Frontal cortex (tissue), 4 donors: Measurements from ENCODE around the gene ITGA8. TPM values are rescaled to one million over a fixed set of nuclear protein-coding genes. Genes with fewer than 3 reads are reported as not detected.

Experiments used
- DNase-seq, 2 donors: peaks; one replicate each; pipeline ENCODE4 v3.0.0; 2012; ENCODE audit warnings: low spot score in 2 of 2
- FAIRE-seq: peaks from 2 replicates; lab custom pipeline; 2012; peaks lifted over from hg19 to GRCh38; lab: Jason Lieb, UNC
- total RNA-seq: library from RNA; depleted of rRNA; stranded (reverse); fragments of >200 nt; gene quantifications from one replicate; pipeline ENCODE4 v1.2.3, GENCODE V29; 2014
- donor health status: control.
- donor health status: control.
- donor health status: control.

Gene ITGA8
- total RNA-seq, 1 donor from 2014 or later: 3.7 TPM

DNA sequence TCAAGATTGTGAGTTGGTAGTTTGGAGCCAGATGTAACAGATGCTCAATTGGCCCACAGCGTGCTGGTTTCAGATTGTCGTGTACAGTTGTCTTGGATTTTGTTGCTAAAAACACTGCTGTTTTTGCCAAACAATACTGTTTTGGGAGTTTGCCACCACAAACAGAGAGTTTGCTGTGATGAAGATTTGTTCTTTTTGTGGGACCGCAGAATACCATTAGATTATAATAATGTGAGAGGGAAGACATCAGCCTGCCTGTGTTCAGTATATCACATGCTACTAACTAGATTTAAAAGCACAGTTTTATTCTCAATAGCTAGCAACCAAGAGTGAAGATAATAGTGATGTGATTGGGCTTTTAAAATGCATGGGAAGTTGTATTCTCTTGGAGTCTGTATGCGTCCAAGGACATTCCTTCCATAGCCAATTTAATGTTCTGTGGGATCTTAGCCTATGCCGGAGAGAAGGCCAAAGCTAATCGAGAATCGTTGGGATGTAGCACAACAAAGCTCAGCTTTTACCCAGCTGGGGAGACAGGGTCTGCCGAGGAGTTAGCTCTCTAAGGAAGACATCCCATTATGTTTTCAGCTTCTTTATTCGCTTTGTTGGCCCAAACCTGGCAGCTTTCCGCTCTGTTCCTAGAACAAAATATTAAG, 18.7 kb upstream of the ITGA8 start:
- FAIRE-seq (no peak), DNase-seq (no peak)

DNA sequence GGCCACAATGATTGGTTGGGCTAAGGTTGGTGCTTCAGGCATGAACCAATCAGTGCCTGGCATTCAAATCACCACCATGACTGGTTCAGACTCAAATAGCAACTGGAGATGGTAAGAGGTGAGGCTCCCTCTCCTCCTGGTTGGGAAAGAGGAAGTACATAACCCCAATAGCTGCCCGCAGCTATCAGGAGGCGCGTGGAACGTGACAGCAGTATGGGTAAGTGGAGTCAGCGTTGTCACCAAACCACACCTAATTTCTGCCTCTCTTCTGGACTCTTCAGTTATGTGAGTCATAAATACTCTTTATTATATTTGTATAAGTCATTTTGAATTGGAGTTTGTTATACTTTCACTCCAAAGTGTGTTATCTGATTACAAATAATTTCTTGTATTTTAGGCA, 17.9 kb upstream of the ITGA8 start:
- DNase-seq (no peak), FAIRE-seq (no peak)

DNA sequence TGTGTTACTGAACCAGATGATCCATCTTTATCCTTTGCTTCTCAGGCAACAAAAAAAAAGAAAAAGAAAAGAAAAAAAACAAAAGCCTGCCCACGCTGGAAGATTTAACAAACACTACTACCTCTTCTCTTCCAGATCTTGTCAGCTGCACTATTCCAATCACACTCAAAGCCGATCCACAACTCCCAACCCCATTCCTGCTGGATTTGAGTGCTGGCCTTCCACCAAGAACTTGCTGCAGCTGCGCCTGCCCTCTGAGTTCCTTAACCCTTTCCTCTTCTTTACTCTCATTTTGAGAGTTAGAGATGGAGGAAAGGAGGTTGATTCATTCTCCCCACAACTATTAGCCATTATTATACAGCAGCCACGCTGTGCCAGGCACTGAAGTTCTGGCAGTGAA, 16.0 kb upstream of the ITGA8 start:
- FAIRE-seq (no peak), DNase-seq (no peak)

DNA sequence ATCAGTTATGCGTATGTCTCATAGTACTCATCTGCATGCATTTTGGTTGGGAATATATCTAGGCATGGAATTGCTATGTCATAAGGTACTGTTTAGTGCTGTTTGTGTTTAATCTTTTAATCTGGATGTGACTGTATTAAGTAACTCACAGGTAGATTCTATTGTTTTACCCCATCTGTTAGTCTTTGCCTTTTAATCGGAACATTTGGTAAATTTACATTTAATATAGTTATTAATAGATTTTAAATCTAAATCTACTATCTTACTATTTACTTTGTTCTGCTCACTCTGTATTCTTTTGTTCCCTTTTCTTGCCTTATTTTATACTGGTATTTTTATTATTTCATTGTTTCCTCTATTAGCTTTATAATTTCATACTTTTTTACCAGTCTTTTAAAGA, 10.6 kb upstream of the ITGA8 start:
- DNase-seq: no peak
- FAIRE-seq: no peak

DNA sequence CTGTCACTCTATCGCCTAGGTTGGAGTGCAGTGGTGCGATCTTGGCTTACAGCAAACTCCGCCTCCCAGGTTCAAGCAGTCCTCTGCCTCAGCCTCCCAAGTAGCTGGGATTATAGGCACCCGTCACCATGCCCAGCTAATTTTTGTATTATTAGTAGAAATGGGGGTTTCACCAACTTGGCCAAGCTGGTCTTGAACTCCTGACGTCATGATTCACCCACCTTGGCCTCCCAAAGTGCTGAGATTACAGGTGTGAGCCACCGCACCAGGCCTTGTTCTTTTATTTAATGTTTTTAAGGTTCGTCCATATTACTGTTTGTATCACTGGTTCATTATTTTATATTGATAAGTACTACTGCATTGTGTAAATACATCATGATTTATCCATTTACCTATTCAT, 10.2 kb upstream of the ITGA8 start:
- DNase-seq: no peak
- no peak for FAIRE-seq

DNA sequence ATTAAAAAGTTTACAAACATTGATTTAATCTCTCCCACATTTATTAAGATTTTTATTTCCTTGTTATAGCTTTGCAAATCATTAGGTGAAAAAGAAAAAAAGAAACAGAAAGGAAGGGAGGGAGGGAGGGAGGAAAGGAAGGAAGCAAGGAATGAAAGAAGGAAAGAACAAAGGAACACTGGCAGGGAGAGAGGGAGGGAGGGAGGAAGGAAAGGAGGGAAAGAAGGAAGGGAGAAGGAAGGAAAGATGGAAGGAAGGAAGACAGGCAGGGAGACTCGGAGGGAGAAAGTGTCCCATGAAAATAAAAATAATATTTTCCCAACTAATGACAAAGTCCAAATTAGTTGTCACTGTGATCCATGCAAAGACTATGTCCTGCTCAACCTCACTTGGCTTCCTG, 6.3 kb upstream of the ITGA8 start:
- DNase-seq: no peak
- FAIRE-seq: no peak

DNA sequence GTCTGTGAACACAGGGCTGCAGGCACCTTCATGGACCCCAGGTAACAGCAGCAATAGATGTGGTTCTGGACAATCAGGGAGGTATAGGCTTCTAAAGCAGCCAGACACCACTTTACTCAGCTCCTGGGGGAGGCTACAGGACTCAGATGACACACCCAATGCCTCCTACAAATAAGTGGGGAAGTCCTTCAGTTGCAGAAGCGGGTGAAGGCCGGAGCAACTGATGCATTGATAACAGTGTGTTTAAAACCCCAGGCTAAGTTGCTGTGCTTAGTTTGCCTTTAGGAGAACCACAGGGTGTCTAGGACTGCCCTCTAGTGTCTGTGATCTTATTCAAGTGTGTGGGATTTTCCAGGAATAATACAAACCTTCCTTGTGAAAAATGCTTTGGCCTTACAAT, 5.9 kb upstream of the ITGA8 start:
- DNase-seq (peak; percentile 48 to 64), FAIRE-seq (peak; percentile 65)

DNA sequence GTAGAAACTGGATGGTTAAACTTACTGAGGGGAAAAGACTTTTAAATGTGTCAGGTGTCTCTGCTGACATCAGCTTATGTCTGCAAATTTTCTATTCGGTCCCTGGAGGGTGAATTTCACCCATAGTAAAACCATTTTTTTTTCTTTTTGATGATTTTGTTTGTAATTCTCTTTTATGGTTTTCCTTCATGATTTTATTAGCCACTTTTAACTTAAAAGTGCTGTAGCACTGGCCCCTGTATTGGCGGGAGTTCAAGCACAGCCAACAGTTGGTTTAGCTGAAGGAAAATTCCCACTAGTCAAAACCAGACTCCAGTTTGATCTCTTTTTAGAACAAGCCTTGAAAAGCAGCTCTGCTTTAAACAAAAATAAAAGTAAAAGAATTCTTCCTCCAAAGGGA, 5.0 kb upstream of the ITGA8 start:
- DNase-seq (no peak), FAIRE-seq (no peak)

DNA sequence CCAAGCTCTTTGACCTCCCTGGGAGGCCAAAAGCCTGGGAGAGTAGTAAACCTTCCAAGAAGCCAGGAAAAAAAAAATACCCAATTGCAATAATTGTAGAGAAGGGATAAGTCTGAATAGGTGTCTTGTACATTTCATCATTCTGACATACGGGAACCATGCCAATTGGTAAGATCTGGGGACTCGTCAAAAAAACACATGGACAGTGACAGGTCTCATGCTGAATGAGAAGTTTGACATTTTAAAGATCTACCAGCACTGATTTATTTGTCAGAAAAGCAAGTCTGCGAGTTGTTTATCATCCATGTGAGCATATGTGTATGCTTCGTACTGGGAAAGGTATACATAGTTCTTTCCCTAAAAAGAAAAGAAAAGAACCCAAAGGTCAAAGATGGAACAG, 4.1 kb upstream of the ITGA8 start:
- FAIRE-seq: no peak
- no peak for DNase-seq

DNA sequence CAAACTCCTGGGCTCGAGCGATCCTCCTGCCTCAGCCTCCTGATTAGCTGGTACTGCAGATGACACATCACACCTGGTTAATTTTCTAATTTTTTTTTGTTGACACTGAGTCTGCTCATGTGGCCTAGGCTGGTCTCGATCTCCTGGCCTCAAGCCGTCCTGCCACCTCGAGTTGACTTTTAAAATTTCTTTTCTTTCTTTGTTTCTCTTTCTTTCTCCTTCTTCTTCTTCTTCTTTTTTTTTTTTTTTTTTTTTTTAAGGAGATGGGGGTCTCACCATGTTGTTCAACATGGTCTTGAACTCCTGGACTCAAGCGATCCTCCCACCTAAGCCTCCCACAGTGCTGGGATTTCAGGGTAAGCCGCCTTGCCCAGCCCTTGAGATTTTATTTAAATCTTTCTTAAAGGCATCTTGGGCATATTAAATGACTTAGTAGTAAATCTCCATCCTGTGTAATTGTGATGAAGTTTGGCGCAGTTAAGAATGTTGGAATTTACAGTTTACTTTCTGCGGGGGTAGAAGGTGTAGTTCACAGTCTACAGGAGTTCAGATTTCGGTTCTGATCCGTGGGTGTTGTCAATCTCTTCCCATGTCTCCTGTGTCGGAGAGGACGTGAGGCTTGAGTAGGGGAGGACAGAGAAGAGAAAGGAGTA, 1.0 kb upstream of the ITGA8 start:
- FAIRE-seq (no peak), DNase-seq (no peak)

DNA sequence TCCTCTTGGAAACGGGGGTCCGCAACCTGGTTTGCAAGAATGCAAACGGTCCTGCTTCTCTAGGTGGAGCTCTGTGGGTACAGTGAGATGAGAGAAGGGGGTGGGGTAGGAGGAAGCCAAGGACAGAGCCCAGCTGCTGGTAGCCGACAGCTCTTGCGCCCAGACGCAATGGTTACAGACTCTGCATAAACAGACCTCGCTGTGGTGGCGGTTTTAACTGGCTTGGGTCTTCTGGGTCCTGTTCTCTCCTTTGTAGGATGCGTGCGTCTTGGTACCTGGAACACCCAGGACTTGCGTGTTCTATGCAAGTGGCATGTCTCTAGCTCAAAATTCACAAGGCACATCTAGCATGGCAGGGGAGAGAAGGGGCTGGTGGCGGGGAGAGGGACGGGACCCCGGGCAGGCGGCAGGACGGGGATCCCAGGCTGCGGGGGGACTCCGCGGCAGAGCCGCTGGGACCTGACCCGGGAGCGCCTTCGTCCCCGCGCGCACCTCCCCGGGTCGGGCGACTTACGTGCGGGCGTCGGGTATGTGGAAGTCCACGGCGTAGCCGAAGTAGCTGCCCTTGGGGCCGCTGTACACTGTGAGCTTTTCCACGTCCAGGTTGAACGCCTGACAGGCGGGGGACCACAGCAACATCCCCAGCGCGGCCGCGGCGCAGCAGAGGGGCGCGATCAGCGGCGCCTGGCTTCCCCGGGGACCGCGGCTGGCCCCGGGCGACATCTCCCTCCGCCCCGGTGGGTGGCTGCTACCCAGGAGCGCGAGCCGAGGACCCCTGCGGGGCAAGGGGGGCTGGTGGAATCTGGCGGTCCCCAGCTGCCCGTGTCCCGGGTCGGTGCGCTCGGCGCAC, 448 bp downstream of the ITGA8 start:
- DNase-seq (peak; percentile 27 to 30), FAIRE-seq (no peak)

DNA sequence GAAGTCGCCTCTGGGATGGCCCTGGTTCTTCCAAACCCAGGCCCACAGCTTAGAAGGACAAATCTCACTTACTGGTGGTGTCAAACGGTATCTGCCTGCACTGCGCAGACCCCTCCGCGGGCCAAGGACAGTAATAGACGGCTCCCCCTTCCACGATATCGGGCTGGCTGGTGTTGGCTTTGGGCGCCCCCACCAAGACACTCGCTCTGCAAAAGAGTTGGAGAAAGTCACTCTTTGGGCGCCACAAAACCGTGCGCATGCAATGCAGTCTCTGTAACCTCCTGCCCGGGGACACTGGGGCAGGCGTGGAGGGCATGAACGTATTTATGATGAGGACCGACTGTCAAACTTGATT, 1.1 kb downstream of the ITGA8 start:
- no peak for DNase-seq
- no peak for FAIRE-seq

DNA sequence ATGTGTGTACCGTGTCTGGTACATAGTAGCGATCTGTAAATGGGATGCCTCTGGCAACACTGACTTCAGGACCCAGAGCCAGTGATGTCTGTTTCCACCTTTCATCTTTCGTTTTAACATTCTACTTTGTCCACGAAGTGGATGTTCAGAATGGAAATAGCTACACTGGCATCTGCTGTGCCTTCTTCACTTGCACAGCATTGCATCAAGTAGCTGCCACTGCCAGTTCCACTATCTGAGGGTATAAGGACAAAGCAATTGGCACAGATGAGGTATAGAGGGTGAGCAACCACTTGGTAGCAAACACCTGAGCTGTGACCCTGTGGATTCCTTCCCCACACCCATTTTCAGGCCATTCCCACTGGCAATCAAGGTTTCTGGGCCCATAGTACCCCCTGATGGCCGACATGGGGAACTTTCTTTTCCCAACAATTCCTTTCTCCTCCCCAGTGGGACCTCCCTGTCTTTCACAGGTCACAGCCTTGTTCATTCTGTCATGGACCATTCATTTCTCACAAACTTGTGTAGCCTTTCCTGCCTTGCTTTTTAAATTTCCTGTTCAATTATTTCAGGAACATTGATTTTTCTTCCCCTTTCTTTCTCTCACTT, 4.0 kb downstream of the ITGA8 start:
- DNase-seq (peak; percentile 26 to 27), FAIRE-seq (no peak)

DNA sequence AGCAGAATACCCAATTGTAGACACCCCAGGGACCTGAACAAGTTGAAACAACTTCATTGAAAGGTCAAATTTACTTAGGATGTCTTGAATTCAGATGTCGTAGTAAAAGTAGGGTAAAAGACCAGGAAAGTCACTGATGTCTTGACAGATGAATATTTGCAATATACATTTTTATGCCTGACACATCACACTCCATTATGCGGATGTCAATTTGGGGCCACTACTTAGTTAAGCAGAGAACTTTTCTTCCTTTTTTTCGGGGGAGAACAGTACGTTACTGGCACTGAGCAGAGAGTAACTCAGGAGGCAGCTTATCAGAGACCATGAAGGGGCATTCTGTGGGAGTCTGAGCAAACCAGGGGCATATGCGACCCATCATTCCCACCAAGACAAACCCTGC, 4.9 kb downstream of the ITGA8 start:
- no peak for FAIRE-seq
- no peak for DNase-seq

DNA sequence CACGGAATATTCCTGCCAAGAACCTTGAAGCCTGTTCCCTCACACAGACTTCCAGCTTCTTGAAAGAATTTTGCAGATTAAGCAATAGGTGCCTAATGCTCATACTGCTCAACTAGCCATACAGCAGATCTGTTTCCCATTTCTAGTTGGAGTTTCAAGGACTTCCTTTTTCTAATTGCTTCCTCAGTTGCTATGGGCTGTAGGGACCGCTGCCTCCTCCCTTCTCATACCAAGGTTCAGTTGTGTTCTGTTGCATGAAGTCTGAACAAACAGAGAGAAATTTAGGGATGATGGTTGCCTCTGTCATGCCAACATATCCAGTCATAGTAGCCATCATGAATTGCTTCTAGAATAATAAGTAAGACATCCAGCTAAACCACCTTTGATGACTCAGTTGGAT, 6.8 kb downstream of the ITGA8 start:
- FAIRE-seq (no peak), DNase-seq (no peak)

DNA sequence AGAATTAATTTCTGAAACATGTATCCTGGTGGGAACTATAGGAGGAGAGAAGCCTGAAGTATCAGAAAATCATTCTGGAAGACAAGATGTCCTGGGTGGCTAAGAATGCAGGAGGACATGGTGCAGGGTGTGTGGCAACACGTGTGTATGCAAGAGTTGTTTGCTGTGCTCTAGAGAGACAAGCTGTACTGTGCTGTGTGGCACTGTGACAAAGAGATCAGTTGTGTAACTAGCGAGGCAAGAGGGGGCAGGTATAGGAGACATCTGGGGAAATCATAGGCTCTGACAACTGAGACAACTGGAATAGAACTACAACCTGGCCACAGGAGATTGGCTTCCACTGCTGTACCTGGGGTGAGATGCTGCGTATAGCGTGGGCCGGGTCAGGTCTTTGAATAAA, 9.3 kb downstream of the ITGA8 start:
- FAIRE-seq (no peak), DNase-seq (no peak)

DNA sequence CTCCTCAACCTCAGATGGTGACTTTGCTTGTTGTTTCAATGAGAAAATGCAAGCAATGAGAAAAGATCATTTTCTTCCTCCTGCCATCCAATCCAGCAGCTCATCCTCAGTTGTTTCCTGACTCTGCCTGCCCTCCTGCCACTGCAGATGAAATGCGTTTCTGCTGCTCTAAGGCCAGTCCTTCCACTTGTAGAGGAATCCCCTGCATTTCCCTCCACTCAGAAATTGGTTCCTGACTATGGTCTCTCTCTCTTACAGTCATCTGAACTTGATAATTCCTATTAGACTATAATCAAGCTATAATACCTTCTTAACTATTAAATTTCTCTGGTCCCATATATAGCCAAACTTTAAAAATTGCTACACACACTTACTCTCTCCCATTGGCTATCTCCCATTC, 14.4 kb downstream of the ITGA8 start:
- FAIRE-seq (no peak), DNase-seq (no peak)

DNA sequence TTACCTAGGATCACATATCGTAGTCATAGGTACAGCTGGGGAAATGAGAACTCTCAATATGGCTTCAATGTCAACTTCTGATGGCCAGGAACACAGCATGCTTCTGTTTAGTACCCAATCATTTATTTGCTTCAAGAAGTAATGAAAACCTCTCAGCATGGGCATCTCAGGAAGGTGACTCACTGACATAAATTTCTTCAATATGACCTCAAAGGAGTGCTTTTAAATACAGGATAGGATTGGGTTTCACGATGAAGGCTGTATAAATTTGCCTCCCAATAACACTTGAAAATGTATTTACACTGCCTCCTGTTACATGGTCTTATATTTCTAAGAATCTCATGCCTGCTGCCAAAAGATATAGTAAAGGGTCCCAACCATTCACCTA, 15.1 kb downstream of the ITGA8 start:
- no peak for DNase-seq
- no peak for FAIRE-seq

DNA sequence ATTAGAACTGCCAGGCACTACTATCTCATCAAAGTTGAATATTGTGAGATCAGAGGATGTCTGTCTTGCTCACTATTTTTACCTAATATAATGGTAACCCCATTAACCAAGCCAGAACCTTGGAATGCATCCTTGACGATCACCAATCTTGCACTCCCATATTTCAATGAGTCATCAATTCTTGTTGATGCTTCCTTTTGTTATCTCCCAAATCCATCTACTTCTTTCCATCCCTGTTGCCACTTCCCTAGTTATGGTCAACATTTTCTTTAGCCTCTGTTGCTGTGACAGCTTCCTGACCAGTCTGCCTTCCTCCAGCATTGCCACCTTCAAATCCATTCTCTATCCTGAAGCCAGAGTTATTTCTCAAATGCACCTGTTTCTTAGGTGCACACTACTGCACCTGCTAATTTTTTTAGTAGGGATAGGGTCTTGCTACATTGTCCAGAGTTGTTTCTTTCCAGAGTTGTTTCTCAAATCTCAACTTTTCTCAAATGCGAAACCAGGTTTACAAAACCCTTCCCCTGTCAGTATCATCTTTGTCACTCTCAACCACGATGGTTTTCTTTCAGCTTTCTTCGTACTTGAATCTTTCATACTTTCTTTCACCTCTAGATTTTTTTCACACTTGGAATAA, 15.7 kb downstream of the ITGA8 start:
- FAIRE-seq (no peak), DNase-seq (no peak)

DNA sequence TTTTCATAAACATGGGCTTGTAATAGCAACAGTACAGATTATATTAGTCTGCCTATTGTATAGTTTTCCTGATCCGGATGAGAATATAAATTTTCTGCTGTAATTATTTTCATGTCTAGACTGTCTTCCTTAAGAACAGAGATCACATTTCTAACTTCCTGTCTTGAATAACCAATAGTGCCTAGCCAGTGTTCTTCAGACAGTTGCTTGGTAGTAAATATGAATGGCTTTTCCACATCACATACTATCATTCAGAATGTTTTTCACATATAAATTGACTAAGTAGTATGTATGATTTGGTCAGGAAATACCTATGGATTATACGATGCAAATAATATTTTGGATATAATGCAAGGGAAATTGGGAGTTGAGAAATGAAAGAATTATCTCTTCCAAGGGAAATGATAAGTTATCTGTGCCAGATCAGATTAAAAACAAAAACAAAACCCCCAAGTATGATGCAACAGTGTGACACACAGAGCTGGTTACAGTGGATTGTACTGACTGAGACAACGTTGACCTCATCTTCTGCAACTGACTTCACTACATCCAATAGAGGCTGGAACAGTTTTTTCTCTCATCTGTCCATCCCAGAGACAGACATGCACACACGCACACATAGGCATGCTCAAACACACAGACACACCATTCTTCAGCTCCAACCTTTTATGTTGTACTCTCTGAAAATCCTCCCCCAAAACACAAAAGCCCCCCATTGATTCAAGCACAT, 16.4 kb downstream of the ITGA8 start:
- no peak for DNase-seq
- no peak for FAIRE-seq
